Stimulated activated CD8-positive, alpha-beta memory T cell treated with anti-CD3 and anti-CD28 coated beads, Interleukin-4, amount 100 ng/mL, for 4 hours (primary cell): ENCODE data around the gene RPL21.
"Not testable (repeated sequence)": the region's sequence is repeated elsewhere in the genome, so short reads cannot be mapped to it uniquely, and the experiment has no call there.

Experiments used
- DNase-seq, 2 donors: peaks; one replicate each; pipeline ENCODE4 v3.0.0-alpha.2; 2020; ENCODE audit warnings: low read depth in 2 of 2, low spot score in 1 of 2

The RPL21 gene

GRCh38 chr13:27288392-27288791 lies 37.0 kb downstream of the RPL21 start:
- no peak for DNase-seq

GRCh38 chr13:27289011-27289665 lies 37.8 kb downstream of the RPL21 start:
- no peak for DNase-seq

GRCh38 chr13:27290715-27291114 lies 39.4 kb downstream of the RPL21 start:
- no peak for DNase-seq

- not testable (repeated sequence) for DNase-seq
Measured at GRCh38 chr13:27291967-27292366, 40.6 kb downstream of the RPL21 start.

- no peak for DNase-seq
Measured at GRCh38 chr13:27293076-27293691, 41.8 kb downstream of the RPL21 start.

GRCh38 chr13:27293873-27294515 lies 42.6 kb downstream of the RPL21 start:
- no peak for DNase-seq

GRCh38 chr13:27295096-27295495 lies 43.7 kb downstream of the RPL21 start:
- DNase-seq, result no peak

GRCh38 chr13:27295660-27296059 lies 44.3 kb downstream of the RPL21 start:
- DNase-seq, result no peak

- DNase-seq, result no peak
Measured at GRCh38 chr13:27296496-27296895, 45.1 kb downstream of the RPL21 start.

GRCh38 chr13:27298849-27299248 lies 47.5 kb downstream of the RPL21 start:
- DNase-seq, result no peak

- not testable (repeated sequence) for DNase-seq
Measured at GRCh38 chr13:27300406-27300805, 49.0 kb downstream of the RPL21 start.

GRCh38 chr13:27300941-27301586 lies 49.7 kb downstream of the RPL21 start:
- DNase-seq, result no peak

GRCh38 chr13:27302643-27303262 lies 51.4 kb downstream of the RPL21 start:
- no peak for DNase-seq

- no peak for DNase-seq
Measured at GRCh38 chr13:27304099-27304498, 52.7 kb downstream of the RPL21 start.

- DNase-seq, result no peak
Measured at GRCh38 chr13:27304611-27305010, 53.3 kb downstream of the RPL21 start.
